Smooth muscle cell (in vitro differentiated cells): ENCODE measurements around the gene ABHD4. TPM values are rescaled to one million over a fixed set of nuclear protein-coding genes. Genes with fewer than 3 reads are reported as not detected.

Experiments used
- DNase-seq: peaks from one replicate; lab custom pipeline; 2025; ENCODE audit not compliant: unreplicated experiment; lab: John Stamatoyannopoulos, UW
- H2AFZ ChIP-seq: fragments of 200-600 bp; sonication (generic); 2 replicates; pipeline ENCODE4 v1.6.0; 2016; ENCODE audit warnings: antibody characterized with exemption, low read depth, mild to moderate bottlenecking
- H3F3A ChIP-seq: fragments of 200-600 bp; sonication (generic); 2 replicates; pipeline ENCODE4 v1.6.0; 2017; ENCODE audit warnings: antibody characterized with exemption, low read depth
- H3K27ac ChIP-seq: fragments of 200-600 bp; sonication (generic); 2 replicates; pipeline ENCODE4 v1.5.1; 2016; ENCODE audit warnings: low read depth, mild to moderate bottlenecking
- H3K27me3 ChIP-seq: fragments of 200-600 bp; sonication (generic); 2 replicates; pipeline ENCODE4 v1.6.1; 2016; ENCODE audit warnings: low read depth, mild to moderate bottlenecking
- H3K36me3 ChIP-seq: fragments of 200-600 bp; sonication (generic); 2 replicates; pipeline ENCODE4 v1.5.1; 2016; ENCODE audit warnings: low read depth
- H3K4me1 ChIP-seq: fragments of 200-600 bp; sonication (generic); 2 replicates; pipeline ENCODE4 v1.5.1; 2016; ENCODE audit warnings: low read depth
- H3K4me2 ChIP-seq: fragments of 200-600 bp; sonication (generic); 2 replicates; pipeline ENCODE4 v1.6.0; 2016; ENCODE audit warnings: mild to moderate bottlenecking
- H3K4me3 ChIP-seq: fragments of 200-600 bp; sonication (generic); 2 replicates; pipeline ENCODE4 v1.5.1; 2016; ENCODE audit warnings: mild to moderate bottlenecking
- H3K79me2 ChIP-seq: fragments of 200-600 bp; sonication (generic); 2 replicates; pipeline ENCODE4 v1.6.0; 2016; ENCODE audit warnings: low read depth, mild to moderate bottlenecking
- H3K9ac ChIP-seq: fragments of 200-600 bp; sonication (generic); 2 replicates; pipeline ENCODE4 v1.6.0; 2016; ENCODE audit warnings: low read depth
- H3K9me3 ChIP-seq: fragments of 200-600 bp; sonication (generic); replicated peaks from 2 replicates; pipeline ENCODE4 v1.5.1; 2016; ENCODE audit warnings: low read depth
- H4K20me1 ChIP-seq: fragments of 200-600 bp; sonication (generic); 2 replicates; pipeline ENCODE4 v1.6.0; 2016; ENCODE audit warnings: low read depth
- CTCF ChIP-seq: fragments of 200-600 bp; sonication (generic); IDR thresholded peaks from 2 replicates; pipeline ENCODE4 v1.5.1; 2017; ENCODE audit warnings: borderline replicate concordance, mild to moderate bottlenecking, antibody characterized with exemption; ENCODE audit not compliant: insufficient read depth, poor library complexity, severe bottlenecking
- WGBS: methylation state at CpG from one replicate; pipeline ENCODE4 v1.1.7; 2016; ENCODE audit warnings: low lambda C conversion rate; 5-methylcytosine and 5-hydroxymethylcytosine counted together
- polyA plus RNA-seq: library from polyadenylated mRNA; unstranded; fragments of >200 nt; fragmentation: Nextera tagmentation; extraction: Ambion mirVana; gene quantifications from 2 replicates; pipeline ENCODE4 v1.2.1, GENCODE V29; 2016
- total RNA-seq: library from RNA; depleted of rRNA; stranded (reverse); fragments of >200 nt; gene quantifications from 2 replicates; pipeline ENCODE4 v1.2.3, GENCODE V29; 2014

ABHD4 gene
- total and polyA plus RNA-seq, 2 experiments from 2014 or later = 9.7 to 13.9 TPM

GRCh38 chr14:22657861-22658260, 59.8 kb downstream of the ABHD4 start:
- no peak overlapping the region for H3K4me2 ChIP-seq
- H3K9me3 ChIP-seq = no peaks in the 10 kb centered on the region
- peaks cover 6% of the 10 kb centered on the region for H3F3A ChIP-seq
- H3K9ac ChIP-seq = no peak overlapping the region
- H3K27ac ChIP-seq = peak overlapping the region; percentile 45
- 96% methylated on average over 1 of the region's 1 CpG for WGBS
- peaks cover 3% of the 10 kb centered on the region for H3K4me1 ChIP-seq
- TF ChIP-seq CTCF = peak; percentile 31
- no peaks in the 10 kb centered on the region for H3K27me3 ChIP-seq
- H3K4me3 ChIP-seq = no peak overlapping the region
- no peak overlapping the region for H2AFZ ChIP-seq
- no peak for DNase-seq
- H3K79me2 ChIP-seq = no peaks in the 10 kb centered on the region
- H4K20me1 ChIP-seq = no peaks in the 10 kb centered on the region
- no peaks in the 10 kb centered on the region for H3K36me3 ChIP-seq

DNA sequence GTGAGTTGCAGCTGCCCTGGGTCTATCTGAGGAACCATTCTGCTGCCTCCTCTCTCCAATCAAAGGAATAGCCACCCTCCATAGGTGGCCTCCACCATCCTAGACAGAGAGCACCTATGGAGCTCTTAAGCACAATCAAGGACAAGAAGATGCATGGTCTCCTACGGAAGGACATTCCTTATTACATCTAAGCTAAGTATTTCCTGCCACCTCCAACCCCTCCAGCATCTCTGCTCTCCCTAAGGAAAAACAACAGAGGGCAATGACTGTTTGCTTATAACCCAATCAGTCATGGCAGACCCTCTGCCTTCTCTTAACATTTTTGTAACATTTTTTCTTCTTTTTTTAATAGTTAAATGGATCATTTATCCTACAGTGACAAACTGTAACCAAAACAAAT, 60.8 kb downstream of the ABHD4 start:
- 86% methylated on average over 1 of the region's 1 CpG for WGBS
- Histone ChIP-seq H3K27ac (no peak overlapping the region), H4K20me1 (no peaks in the 10 kb centered on the region)

GRCh38 chr14:22660654-22661053, 62.6 kb downstream of the ABHD4 start:
- Histone ChIP-seq H3K4me3 (no peak overlapping the region), H3K36me3 (no peaks in the 10 kb centered on the region), H3K79me2 (no peaks in the 10 kb centered on the region), H3K4me2 (no peak overlapping the region), H3K27me3 (no peaks in the 10 kb centered on the region), H2AFZ (no peak overlapping the region), H4K20me1 (no peaks in the 10 kb centered on the region), H3K9me3 (no peaks in the 10 kb centered on the region), H3K9ac (no peak overlapping the region), H3K4me1 (peaks cover 3% of the 10 kb centered on the region), H3F3A (peaks cover 6% of the 10 kb centered on the region), H3K27ac (no peak overlapping the region)
- DNase-seq = no peak
- TF ChIP-seq CTCF = no peak
- 98% methylated on average over 4 of the region's 4 CpGs for WGBS

More for the DNA sequence above, 60.8 kb downstream of the ABHD4 start:
- Histone ChIP-seq H3K9me3 (no peaks in the 10 kb centered on the region), H2AFZ (no peak overlapping the region), H3K27me3 (no peaks in the 10 kb centered on the region), H3K4me3 (no peak overlapping the region), H3K9ac (no peak overlapping the region), H3F3A (peaks cover 6% of the 10 kb centered on the region), H3K4me2 (no peak overlapping the region), H3K79me2 (no peaks in the 10 kb centered on the region), H3K36me3 (no peaks in the 10 kb centered on the region), H3K4me1 (peaks cover 3% of the 10 kb centered on the region)
- no peak for DNase-seq
- no peak for TF ChIP-seq CTCF

Other genes with a start within 250 kb of the ABHD4 start
- gene DAD1, start 9.1 kb upstream of the ABHD4 start, total RNA-seq = 473 and 533 TPM in 2 replicates
- 519 and 571 TPM in 2 replicates for gene DAD1, start 9.1 kb upstream of the ABHD4 start, polyA plus RNA-seq
- gene OR6J1, start 46.1 kb downstream of the ABHD4 start, total RNA-seq = 0.13 TPM in 1 of 2 replicates, not detected in the other
- not detected in 2 replicates for gene OR6J1, start 46.1 kb downstream of the ABHD4 start, polyA plus RNA-seq
- 88.8 and 93.8 TPM in 2 replicates for gene OXA1L, start 168.4 kb downstream of the ABHD4 start, total RNA-seq
- gene OXA1L, start 168.4 kb downstream of the ABHD4 start, polyA plus RNA-seq = 55.9 and 69.3 TPM in 2 replicates
- 10.3 and 18.5 TPM in 2 replicates for gene SLC7A7, start 217.1 kb downstream of the ABHD4 start, total RNA-seq
- gene SLC7A7, start 217.1 kb downstream of the ABHD4 start, polyA plus RNA-seq = 10.0 and 14.1 TPM in 2 replicates
- 85.8 and 220 TPM in 2 replicates for gene MRPL52, start 231.6 kb downstream of the ABHD4 start, total RNA-seq
- gene MRPL52, start 231.6 kb downstream of the ABHD4 start, polyA plus RNA-seq = 274 and 296 TPM in 2 replicates
- 444 and 491 TPM in 2 replicates for gene MMP14, start 238.3 kb downstream of the ABHD4 start, total RNA-seq
- 52.3 and 58.1 TPM in 2 replicates for gene MMP14, start 238.3 kb downstream of the ABHD4 start, polyA plus RNA-seq